ENCODE measurements around the gene PLEKHA4.

- no peak for TF ChIP-seq POLR2A (IDR thresholded peaks at IDR 0.05)
- no peak for TF ChIP-seq CTCF (IDR thresholded peaks at IDR 0.05)
Observed at GRCh38 chr19:48799358-48800300, 68.8 kb downstream of the PLEKHA4 start.
